ENCODE measurements around the gene SDF2.
A peak's percentile ranks its signal among the peaks of the same experiment; 100 is the strongest.

DNA sequence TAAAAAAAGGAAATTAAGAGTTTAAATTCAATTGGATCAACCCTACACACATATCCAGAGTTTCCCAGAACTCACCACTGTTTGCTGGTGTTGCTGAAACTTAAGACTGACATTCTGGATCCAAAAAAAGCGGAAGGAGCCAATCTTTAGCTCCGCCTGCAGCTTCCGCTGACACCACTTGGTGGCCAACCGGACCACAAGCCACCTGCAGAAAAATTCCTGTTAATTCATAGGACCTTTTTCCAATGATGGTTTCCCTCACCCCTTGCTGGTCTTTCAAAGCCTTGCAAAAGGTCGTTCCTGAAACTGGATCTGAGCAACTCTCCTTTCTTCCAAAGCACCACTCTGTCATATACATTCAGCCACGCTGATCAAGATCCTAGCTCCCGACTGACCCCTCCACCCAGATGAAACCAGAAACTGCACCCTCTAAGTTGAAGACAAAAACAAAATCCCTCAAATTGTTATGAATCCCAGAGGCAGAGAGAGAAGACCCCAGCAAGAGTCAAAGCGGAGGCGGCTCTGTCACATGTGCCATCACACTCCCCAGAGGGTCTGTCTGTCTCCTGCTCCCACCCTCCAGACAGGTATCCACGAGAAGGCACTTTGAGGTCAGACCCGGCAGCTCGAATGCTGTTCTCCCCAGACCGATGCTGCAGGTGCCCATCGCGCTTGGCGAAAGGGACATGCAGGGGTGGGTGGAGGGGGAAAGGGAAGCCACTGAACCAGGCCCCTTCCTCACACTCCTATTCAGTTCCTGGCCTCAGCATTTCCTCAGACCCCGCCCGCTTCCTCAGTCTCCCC is 17.5 kb downstream of the SDF2 start:
- TF ChIP-seq, protein P1, sequence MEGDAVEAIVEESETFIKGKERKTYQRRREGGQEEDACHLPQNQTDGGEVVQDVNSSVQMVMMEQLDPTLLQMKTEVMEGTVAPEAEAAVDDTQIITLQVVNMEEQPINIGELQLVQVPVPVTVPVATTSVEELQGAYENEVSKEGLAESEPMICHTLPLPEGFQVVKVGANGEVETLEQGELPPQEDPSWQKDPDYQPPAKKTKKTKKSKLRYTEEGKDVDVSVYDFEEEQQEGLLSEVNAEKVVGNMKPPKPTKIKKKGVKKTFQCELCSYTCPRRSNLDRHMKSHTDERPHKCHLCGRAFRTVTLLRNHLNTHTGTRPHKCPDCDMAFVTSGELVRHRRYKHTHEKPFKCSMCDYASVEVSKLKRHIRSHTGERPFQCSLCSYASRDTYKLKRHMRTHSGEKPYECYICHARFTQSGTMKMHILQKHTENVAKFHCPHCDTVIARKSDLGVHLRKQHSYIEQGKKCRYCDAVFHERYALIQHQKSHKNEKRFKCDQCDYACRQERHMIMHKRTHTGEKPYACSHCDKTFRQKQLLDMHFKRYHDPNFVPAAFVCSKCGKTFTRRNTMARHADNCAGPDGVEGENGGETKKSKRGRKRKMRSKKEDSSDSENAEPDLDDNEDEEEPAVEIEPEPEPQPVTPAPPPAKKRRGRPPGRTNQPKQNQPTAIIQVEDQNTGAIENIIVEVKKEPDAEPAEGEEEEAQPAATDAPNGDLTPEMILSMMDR (conservative IDR thresholded peaks at IDR 0.05; ENCODE audit: low read depth in 2 of 2) = peak; percentile 43 to 54
- TF ChIP-seq, protein P2, sequence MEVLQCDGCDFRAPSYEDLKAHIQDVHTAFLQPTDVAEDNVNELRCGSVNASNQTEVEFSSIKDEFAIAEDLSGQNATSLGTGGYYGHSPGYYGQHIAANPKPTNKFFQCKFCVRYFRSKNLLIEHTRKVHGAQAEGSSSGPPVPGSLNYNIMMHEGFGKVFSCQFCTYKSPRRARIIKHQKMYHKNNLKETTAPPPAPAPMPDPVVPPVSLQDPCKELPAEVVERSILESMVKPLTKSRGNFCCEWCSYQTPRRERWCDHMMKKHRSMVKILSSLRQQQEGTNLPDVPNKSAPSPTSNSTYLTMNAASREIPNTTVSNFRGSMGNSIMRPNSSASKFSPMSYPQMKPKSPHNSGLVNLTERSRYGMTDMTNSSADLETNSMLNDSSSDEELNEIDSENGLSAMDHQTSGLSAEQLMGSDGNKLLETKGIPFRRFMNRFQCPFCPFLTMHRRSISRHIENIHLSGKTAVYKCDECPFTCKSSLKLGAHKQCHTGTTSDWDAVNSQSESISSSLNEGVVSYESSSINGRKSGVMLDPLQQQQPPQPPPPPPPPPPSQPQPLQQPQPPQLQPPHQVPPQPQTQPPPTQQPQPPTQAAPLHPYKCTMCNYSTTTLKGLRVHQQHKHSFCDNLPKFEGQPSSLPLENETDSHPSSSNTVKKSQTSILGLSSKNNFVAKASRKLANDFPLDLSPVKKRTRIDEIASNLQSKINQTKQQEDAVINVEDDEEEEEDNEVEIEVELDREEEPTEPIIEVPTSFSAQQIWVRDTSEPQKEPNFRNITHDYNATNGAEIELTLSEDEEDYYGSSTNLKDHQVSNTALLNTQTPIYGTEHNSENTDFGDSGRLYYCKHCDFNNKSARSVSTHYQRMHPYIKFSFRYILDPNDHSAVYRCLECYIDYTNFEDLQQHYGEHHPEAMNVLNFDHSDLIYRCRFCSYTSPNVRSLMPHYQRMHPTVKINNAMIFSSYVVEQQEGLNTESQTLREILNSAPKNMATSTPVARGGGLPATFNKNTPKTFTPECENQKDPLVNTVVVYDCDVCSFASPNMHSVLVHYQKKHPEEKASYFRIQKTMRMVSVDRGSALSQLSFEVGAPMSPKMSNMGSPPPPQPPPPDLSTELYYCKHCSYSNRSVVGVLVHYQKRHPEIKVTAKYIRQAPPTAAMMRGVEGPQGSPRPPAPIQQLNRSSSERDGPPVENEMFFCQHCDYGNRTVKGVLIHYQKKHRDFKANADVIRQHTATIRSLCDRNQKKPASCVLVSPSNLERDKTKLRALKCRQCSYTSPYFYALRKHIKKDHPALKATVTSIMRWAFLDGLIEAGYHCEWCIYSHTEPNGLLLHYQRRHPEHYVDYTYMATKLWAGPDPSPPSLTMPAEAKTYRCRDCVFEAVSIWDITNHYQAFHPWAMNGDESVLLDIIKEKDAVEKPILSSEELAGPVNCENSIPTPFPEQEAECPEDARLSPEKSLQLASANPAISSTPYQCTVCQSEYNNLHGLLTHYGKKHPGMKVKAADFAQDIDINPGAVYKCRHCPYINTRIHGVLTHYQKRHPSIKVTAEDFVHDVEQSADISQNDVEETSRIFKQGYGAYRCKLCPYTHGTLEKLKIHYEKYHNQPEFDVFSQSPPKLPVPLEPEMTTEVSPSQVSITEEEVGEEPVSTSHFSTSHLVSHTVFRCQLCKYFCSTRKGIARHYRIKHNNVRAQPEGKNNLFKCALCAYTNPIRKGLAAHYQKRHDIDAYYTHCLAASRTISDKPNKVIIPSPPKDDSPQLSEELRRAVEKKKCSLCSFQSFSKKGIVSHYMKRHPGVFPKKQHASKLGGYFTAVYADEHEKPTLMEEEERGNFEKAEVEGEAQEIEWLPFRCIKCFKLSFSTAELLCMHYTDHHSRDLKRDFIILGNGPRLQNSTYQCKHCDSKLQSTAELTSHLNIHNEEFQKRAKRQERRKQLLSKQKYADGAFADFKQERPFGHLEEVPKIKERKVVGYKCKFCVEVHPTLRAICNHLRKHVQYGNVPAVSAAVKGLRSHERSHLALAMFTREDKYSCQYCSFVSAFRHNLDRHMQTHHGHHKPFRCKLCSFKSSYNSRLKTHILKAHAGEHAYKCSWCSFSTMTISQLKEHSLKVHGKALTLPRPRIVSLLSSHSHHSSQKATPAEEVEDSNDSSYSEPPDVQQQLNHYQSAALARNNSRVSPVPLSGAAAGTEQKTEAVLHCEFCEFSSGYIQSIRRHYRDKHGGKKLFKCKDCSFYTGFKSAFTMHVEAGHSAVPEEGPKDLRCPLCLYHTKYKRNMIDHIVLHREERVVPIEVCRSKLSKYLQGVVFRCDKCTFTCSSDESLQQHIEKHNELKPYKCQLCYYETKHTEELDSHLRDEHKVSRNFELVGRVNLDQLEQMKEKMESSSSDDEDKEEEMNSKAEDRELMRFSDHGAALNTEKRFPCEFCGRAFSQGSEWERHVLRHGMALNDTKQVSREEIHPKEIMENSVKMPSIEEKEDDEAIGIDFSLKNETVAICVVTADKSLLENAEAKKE (CRISPR knock-in tag; IDR thresholded peaks at IDR 0.05) = no peak
- no peak for TF ChIP-seq EZH2phosphoT487 (IDR thresholded peaks at IDR 0.05; ENCODE audit: unreplicated experiment)
- TF ChIP-seq STAT1 (IDR thresholded peaks at IDR 0.05; ENCODE audit: unreplicated experiment) = no peak
- TF ChIP-seq ZNF114 (CRISPR knock-in tag; IDR thresholded peaks at IDR 0.05) = no peak
- TF ChIP-seq POLR2AphosphoS5 (IDR thresholded peaks at IDR 0.05; ENCODE audit: low read depth) = no peak
- TF ChIP-seq EZH2 (IDR thresholded peaks at IDR 0.05; ENCODE audit: low read depth, unreplicated experiment) = no peak
- TF ChIP-seq, protein P3, sequence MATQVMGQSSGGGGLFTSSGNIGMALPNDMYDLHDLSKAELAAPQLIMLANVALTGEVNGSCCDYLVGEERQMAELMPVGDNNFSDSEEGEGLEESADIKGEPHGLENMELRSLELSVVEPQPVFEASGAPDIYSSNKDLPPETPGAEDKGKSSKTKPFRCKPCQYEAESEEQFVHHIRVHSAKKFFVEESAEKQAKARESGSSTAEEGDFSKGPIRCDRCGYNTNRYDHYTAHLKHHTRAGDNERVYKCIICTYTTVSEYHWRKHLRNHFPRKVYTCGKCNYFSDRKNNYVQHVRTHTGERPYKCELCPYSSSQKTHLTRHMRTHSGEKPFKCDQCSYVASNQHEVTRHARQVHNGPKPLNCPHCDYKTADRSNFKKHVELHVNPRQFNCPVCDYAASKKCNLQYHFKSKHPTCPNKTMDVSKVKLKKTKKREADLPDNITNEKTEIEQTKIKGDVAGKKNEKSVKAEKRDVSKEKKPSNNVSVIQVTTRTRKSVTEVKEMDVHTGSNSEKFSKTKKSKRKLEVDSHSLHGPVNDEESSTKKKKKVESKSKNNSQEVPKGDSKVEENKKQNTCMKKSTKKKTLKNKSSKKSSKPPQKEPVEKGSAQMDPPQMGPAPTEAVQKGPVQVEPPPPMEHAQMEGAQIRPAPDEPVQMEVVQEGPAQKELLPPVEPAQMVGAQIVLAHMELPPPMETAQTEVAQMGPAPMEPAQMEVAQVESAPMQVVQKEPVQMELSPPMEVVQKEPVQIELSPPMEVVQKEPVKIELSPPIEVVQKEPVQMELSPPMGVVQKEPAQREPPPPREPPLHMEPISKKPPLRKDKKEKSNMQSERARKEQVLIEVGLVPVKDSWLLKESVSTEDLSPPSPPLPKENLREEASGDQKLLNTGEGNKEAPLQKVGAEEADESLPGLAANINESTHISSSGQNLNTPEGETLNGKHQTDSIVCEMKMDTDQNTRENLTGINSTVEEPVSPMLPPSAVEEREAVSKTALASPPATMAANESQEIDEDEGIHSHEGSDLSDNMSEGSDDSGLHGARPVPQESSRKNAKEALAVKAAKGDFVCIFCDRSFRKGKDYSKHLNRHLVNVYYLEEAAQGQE (IDR thresholded peaks at IDR 0.05; ENCODE audit: unreplicated experiment) = no peak
- TF ChIP-seq, protein P4, sequence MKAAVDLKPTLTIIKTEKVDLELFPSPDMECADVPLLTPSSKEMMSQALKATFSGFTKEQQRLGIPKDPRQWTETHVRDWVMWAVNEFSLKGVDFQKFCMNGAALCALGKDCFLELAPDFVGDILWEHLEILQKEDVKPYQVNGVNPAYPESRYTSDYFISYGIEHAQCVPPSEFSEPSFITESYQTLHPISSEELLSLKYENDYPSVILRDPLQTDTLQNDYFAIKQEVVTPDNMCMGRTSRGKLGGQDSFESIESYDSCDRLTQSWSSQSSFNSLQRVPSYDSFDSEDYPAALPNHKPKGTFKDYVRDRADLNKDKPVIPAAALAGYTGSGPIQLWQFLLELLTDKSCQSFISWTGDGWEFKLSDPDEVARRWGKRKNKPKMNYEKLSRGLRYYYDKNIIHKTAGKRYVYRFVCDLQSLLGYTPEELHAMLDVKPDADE (IDR thresholded peaks at IDR 0.05) = no peak
- TF ChIP-seq NANOG (IDR thresholded peaks at IDR 0.05; ENCODE audit: borderline replicate concordance) = no peak
- no peak for TF ChIP-seq CREB1 (CRISPR knock-in tag; IDR thresholded peaks at IDR 0.05; ENCODE audit: low read depth)
- no peak for TF ChIP-seq JUNB (IDR thresholded peaks at IDR 0.05; ENCODE audit: unreplicated experiment)
- TF ChIP-seq ZNF331 (CRISPR knock-in tag; IDR thresholded peaks at IDR 0.05; ENCODE audit: low read depth) = no peak

Data from GM23338 (cell line).